Erythroblast (primary cell): ENCODE results near the gene PRSS37.

ENCODE experiments used
- GATA1 ChIP-seq: IDR thresholded peaks from 2 replicates; pipeline ENCODE4 v1.6.1; 2011; ENCODE audit warnings: low read depth, mild to moderate bottlenecking, control low read depth, low read length, moderate library complexity
- POLR2A ChIP-seq: IDR thresholded peaks from 2 replicates; pipeline ENCODE4 v1.6.1; 2011; ENCODE audit warnings: mild to moderate bottlenecking, low read length

- TF ChIP-seq POLR2A (no peak), GATA1 (no peak)
Observed at GRCh38 chr7:141792526-141792925, 48.8 kb downstream of the PRSS37 start.
